Heart left ventricle (tissue), 16 donors: ENCODE data around the gene LNX1. TPM values are rescaled to one million over a fixed set of nuclear protein-coding genes. Genes with fewer than 3 reads are reported as not detected.

Experiments used
- ATAC-seq, 4 donors: fragments of 200-7000 bp; cut with Tn5 transposase; one replicate each; pipeline ENCODE4 v1.9.1; 2020 to 2022; ENCODE audit warnings: moderate library complexity in 4 of 4, mild to moderate bottlenecking in 3 of 4, moderate number of reproducible peaks in 1 of 4
- DNase-seq, 5 donors: peaks; one replicate each; pipeline ENCODE4 v3.0.0-alpha.2; 2020
- H3K27ac ChIP-seq, 12 donors: fragments of 200-600 bp; sonication (generic) in 4 of 12; one replicate each; pipeline versions ENCODE4 v1.5.0 to v1.8.0; 2016 to 2022; ENCODE audit warnings: mild to moderate bottlenecking in 2 of 12
- H3K27me3 ChIP-seq, 9 donors: fragments of 200-600 bp; sonication (generic) in 2 of 9; one replicate each; pipeline versions ENCODE4 v1.5.1 to v1.8.0; 2016 to 2022; ENCODE audit warnings: mild to moderate bottlenecking in 3 of 9
- H3K36me3 ChIP-seq, 9 donors: fragments of 200-600 bp; sonication (generic) in 2 of 9; one replicate each; pipeline versions ENCODE4 v1.5.0 to v1.8.0; 2018 to 2022; ENCODE audit warnings: mild to moderate bottlenecking in 2 of 9
- H3K4me1 ChIP-seq, 12 donors: fragments of 200-600 bp; sonication (generic) in 4 of 12; one replicate each; pipeline versions ENCODE4 v1.5.0 to v1.8.0; 2016 to 2022; ENCODE audit warnings: mild to moderate bottlenecking in 3 of 12
- H3K4me3 ChIP-seq, 12 donors: fragments of 200-600 bp; sonication (generic) in 4 of 12; one replicate each; pipeline versions ENCODE4 v1.5.0 to v1.8.0; 2017 to 2022; ENCODE audit warnings: mild to moderate bottlenecking in 9 of 12, moderate library complexity in 4 of 12
- H3K9me3 ChIP-seq, 12 donors: fragments of 200-600 bp; sonication (generic) in 4 of 12; one replicate each; pipeline versions ENCODE4 v1.5.0 to v1.8.0; 2016 to 2022; ENCODE audit warnings: mild to moderate bottlenecking in 1 of 12
- POLR2A ChIP-seq, 2 donors: fragments of 450-650 bp; IDR thresholded peaks; one replicate each; pipeline ENCODE4 v1.6.1; 2017; ENCODE audit warnings: antibody characterized with exemption in 2 of 2, mild to moderate bottlenecking in 2 of 2, moderate library complexity in 2 of 2
- WGBS, 4 donors: extraction: QIAGEN DNeasy Blood & Tissue Kit in 2 of 4; methylation state at CpG; one replicate each; pipeline versions ENCODE4 v1.1.5 to v1.1.7; 2013 to 2018; 5-methylcytosine and 5-hydroxymethylcytosine counted together
- intact Hi-C, 10 donors: fragments of 100-400 bp; cut with DNase I; formaldehyde crosslinking; loops; one replicate each; pipeline versions ENCODE4 v1.11.1 to v1.14.2; 2022
- polyA plus RNA-seq, 2 donors: library from polyadenylated mRNA; stranded (reverse); fragments of 200-250 nt; gene quantifications; one replicate each; pipeline ENCODE4 v1.2.3, GENCODE V29; 2013
- total RNA-seq, 9 donors: library from RNA; depleted of rRNA in 2 of 9; stranded (reverse); fragments of >200 nt in 2 of 9; fragmentation: NEBNext Ultra II Directional in 3 of 9; extraction: Animal tissue kit (Norgen Biotek cat#: 25700) in 3 of 9; gene quantifications; one replicate each; pipeline versions ENCODE4 v1.1.0 to v1.2.4, GENCODE V29; 2016 to 2023
- TF ChIP-seq, protein P1 (sequence below), 12 donors: fragments of 200-600 bp; sonication (generic) in 4 of 12; IDR thresholded peaks; one replicate each; pipeline versions ENCODE4 v1.5.0 to v1.8.0; 2018 to 2022; ENCODE audit warnings: antibody characterized with exemption in 12 of 12, mild to moderate bottlenecking in 5 of 12
- donor health status: ischemic (EF 13 %, LVEDD 7.1; RV severe dilation, severe dysfunction).
- donor health status: healthy with polysubstance abuse.
- donor health status: DM: no; HTN: yes; CAD: no.
- donor health status: DM: no; HTN: no; CAD: no.
- donor health status: ischemic (EF 25% LVEDD 6.9; RV normal size, moderate dysfunction).
- donor health status: ischemic (EF 25% LVEDD 5.7; RV mildly dilated, moderate dysfunction).
- donor health status: healthy.
- donor health status: DM: yes; HTN: yes; CAD: no.
- donor health status: ischemic (EF 35%, LVEDD 5.7; RV mildly dilated, moderate dysfunction).
- donor health status: nonischemic (EF 11% LVEDD 7.7; RV severe dilation, severe dysfunction).
- donor health status: DM: yes; HTN: yes; CAD: no.
- donor health status: PGD.
- donor health status: ischemic (EF 29% LVEDD 5.4; RV normal size, mild dysfunction).
- donor health status: nonischemic (EF 23%, LVEDD 6.1; RV moderate dilation, normal function).

Gene LNX1
- total and polyA plus RNA-seq, 11 donors = 3.4 to 15.7 (median 6.7) TPM

DNA sequence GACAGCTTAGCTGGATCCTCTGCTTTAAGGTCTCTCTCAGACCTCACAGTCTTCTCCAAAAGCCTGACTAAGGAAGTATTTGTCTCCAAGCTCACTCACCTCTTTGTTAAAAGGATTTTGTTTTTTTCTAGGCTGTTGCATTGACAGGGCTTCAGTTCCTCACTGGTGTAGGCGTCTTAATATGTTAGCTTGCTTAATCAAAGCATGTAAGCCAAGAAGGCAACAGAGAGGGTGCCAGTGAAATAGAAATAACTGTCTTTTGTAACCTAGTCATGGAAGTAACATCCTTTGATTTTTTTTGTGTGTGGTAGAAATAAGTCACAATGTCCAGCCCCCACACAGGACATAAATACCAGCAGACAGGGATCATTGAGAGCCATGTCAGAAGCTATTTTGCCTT lies 155.0 kb downstream of the LNX1 start:
- DNase-seq (no peak), ATAC-seq (no peak)
- Histone ChIP-seq H3K36me3 (peaks cover 0 to 81% (median 46%) of the 10 kb centered on the region in 9 donors), H3K4me1 (no peaks in the 10 kb centered on the region), H3K9me3 (no peaks in the 10 kb centered on the region), H3K4me3 (no peak overlapping the region), H3K27me3 (no peaks in the 10 kb centered on the region), H3K27ac (no peak overlapping the region)
- TF ChIP-seq, protein P1, sequence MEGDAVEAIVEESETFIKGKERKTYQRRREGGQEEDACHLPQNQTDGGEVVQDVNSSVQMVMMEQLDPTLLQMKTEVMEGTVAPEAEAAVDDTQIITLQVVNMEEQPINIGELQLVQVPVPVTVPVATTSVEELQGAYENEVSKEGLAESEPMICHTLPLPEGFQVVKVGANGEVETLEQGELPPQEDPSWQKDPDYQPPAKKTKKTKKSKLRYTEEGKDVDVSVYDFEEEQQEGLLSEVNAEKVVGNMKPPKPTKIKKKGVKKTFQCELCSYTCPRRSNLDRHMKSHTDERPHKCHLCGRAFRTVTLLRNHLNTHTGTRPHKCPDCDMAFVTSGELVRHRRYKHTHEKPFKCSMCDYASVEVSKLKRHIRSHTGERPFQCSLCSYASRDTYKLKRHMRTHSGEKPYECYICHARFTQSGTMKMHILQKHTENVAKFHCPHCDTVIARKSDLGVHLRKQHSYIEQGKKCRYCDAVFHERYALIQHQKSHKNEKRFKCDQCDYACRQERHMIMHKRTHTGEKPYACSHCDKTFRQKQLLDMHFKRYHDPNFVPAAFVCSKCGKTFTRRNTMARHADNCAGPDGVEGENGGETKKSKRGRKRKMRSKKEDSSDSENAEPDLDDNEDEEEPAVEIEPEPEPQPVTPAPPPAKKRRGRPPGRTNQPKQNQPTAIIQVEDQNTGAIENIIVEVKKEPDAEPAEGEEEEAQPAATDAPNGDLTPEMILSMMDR (IDR thresholded peaks at IDR 0.05) = no peak
- TF ChIP-seq POLR2A (IDR thresholded peaks at IDR 0.05) = no peak
- intact Hi-C loops = no loop called here
- 98 to 100% (median 99%) methylated on average over 1 of the region's 1 CpG for WGBS, 4 donors

DNA sequence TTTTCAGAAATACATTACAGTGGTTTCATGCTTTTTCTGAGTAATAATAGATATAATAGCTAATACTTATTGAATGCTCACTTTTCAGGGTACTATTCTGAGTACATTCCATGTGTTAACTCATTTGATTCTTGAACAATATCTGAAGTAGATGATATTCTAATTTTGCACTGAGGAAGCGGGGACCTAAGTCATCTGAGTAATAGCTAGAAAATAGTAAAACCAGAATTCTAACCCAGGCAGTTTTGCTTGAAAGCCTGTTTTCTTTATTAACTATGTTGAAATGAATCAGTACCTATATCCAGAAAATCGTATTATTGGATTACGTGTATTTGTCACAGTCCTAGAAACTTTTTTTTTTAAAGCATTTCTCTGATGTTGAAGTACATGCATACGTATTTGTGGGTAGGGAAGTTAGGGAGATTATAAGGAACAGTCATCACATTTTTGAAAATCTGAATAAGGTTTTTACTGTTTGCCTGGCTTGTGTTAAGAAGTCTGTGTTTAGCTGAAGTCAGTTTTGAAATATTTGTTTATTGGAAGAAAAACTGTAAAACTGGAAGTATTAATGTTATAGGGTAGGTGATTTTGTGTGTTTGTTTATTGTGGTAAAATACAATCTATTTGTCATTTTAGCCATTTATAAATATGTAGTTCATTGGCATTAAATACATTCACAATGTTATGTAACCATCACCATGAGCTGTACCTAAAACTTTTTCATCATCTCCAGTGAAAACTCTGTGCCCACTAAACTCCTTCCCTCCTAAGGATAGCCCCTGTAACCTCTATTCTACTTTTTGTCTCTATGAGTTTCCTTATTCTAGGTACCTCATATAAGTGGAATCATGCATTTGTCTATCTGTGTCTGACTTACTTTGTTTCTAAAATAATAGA lies 158.5 kb downstream of the LNX1 start:
- WGBS, 4 donors = 94 to 98% (median 95%) methylated on average over 4 of the region's 4 CpGs
- no peak for ATAC-seq
- H3K27ac ChIP-seq = no peak overlapping the region
- no peak for TF ChIP-seq POLR2A (IDR thresholded peaks at IDR 0.05)
- TF ChIP-seq, protein P1 (IDR thresholded peaks at IDR 0.05) = no peak
- no peak for DNase-seq
- no peaks in the 10 kb centered on the region for H3K4me1 ChIP-seq
- no peaks in the 10 kb centered on the region for H3K27me3 ChIP-seq
- no peak overlapping the region for H3K4me3 ChIP-seq
- H3K36me3 ChIP-seq = peaks cover 0 to 92% (median 75%) of the 10 kb centered on the region in 9 donors
- H3K9me3 ChIP-seq = no peaks in the 10 kb centered on the region
- intact Hi-C loops = no loop called here

DNA sequence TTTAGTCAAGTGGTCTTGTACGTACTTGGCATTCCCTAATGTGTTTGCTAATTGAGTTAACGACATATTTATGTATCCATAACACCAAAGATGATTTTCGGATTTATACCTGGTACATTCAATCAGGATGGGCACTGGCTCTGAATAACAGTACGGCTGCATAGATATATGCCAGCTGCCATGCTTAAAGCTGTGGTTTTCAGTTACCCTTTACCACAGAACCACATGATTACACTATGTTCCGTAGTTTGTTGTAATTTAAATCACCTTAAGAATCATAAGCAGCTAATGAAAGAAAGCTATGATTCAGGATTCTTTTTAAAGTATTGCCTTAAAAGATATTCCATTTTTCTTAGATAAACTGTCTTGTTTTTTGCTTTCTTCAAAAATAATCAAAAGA lies 160.2 kb downstream of the LNX1 start:
- intact Hi-C loops = no loop called here
- Histone ChIP-seq H3K27ac (no peak overlapping the region), H3K36me3 (peaks cover 0 to 95% (median 80%) of the 10 kb centered on the region in 9 donors), H3K27me3 (no peaks in the 10 kb centered on the region), H3K4me3 (no peak overlapping the region), H3K4me1 (peaks cover 0 to 3% (median 0%) of the 10 kb centered on the region in 12 donors), H3K9me3 (no peaks in the 10 kb centered on the region)
- no peak for ATAC-seq
- WGBS, 4 donors = 90 to 94% (median 94%) methylated on average over 5 of the region's 5 CpGs
- DNase-seq = no peak
- TF ChIP-seq, protein P1 (IDR thresholded peaks at IDR 0.05) = no peak
- TF ChIP-seq POLR2A (IDR thresholded peaks at IDR 0.05) = no peak

DNA sequence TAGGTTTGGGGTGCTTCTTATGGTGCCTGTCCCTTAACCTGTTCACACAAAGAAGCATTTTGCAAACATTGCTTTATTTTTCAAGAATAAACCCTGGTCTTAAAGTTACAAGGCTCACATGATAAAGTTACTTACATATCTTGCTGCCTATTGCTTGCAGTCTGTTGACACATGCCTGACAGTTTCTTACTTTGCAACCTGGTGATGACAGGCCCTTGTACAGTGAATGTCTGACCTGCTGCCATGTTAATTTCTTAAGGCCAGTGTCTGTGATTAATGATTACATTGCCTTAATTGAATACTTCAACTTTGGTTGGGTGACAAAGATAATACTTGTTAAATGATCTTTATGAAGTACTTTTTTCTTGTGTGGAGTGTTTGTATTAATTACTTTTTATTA lies 163.9 kb downstream of the LNX1 start:
- intact Hi-C loops = no loop called here
- DNase-seq (no peak), ATAC-seq (no peak)
- Histone ChIP-seq H3K4me3 (no peak overlapping the region), H3K36me3 (peaks cover 0 to 69% (median 53%) of the 10 kb centered on the region in 9 donors), H3K9me3 (no peaks in the 10 kb centered on the region), H3K27ac (no peak overlapping the region), H3K27me3 (no peaks in the 10 kb centered on the region), H3K4me1 (peaks cover 0 to 9% (median 3%) of the 10 kb centered on the region in 12 donors)
- TF ChIP-seq POLR2A (IDR thresholded peaks at IDR 0.05) = no peak
- TF ChIP-seq, protein P1 (IDR thresholded peaks at IDR 0.05) = no peak
